Prostate gland (tissue), 2 donors: ENCODE data around the gene PLXNB1.

Experiments
- CTCF ChIP-seq, 4 experiments: fragments of 200-600 bp in 2 of 4; fragments of 450-650 bp in 2 of 4; sonication (generic) in 2 of 4; IDR thresholded peaks; 1 replicate in 3 of 4; 2 replicates in 1 of 4; pipeline ENCODE4 v1.5.1; 2016 to 2019; ENCODE audit warnings: antibody characterized with exemption in 4 of 4, mild to moderate bottlenecking in 2 of 4, moderate library complexity in 2 of 4
- POLR2A ChIP-seq: fragments of 450-650 bp; IDR thresholded peaks from one replicate; pipeline ENCODE4 v1.6.1; 2016; ENCODE audit warnings: antibody characterized with exemption, mild to moderate bottlenecking
- POLR2AphosphoS5 ChIP-seq: sonication (generic); formaldehyde crosslinking; IDR thresholded peaks from one replicate; pipeline ENCODE4 v1.6.1; 2017; ENCODE audit warnings: antibody characterized with exemption

- TF ChIP-seq POLR2AphosphoS5 (peak; percentile 67), POLR2A (no peak), CTCF (IDR thresholded peaks at IDR 0.05) (peak; percentile 67 to 94 (median 86))
Observed at GRCh38 chr3:48400824-48401433, 29.0 kb downstream of the PLXNB1 start.
